LNCaP clone FGC (cell line): ENCODE data around the gene MYEF2.
A peak's percentile ranks its signal among the peaks of the same experiment; 100 is the strongest.

Experiments used
- DNase-seq: peaks from one replicate; pipeline ENCODE4 v3.0.0-alpha.2; 2011; ENCODE audit warnings: low read depth
- H3K4me3 ChIP-seq: 2 replicates; pipeline ENCODE4 v1.5.1; 2011; ENCODE audit warnings: mild to moderate bottlenecking, low read depth, low read length, control low read depth
- TF ChIP-seq, protein P1 (sequence below): IDR thresholded peaks from 2 replicates; pipeline ENCODE4 v1.5.1; 2012; ENCODE audit warnings: mild to moderate bottlenecking; ENCODE audit not compliant: control insufficient read depth, insufficient read depth; ENCODE audit errors: extremely low read depth

The MYEF2 gene

DNA sequence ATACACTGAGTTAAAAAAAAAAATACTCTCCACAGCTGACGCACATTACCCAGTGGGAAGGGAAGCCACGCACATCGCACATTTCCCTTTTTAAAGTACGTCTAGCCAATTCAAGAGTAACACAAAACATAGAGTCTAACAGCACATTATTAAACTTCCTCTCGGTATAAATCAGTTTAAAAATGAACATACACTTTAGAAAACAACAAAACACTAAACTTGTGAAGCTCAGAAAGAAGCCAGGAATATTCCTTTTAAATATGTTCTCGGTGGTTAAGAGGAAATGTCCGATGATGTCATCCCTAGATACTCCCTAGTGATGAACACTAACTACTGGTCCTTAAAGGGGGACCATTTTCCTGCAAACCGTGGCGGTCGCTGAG, 721 bp downstream of the MYEF2 start:
- TF ChIP-seq, protein P1, sequence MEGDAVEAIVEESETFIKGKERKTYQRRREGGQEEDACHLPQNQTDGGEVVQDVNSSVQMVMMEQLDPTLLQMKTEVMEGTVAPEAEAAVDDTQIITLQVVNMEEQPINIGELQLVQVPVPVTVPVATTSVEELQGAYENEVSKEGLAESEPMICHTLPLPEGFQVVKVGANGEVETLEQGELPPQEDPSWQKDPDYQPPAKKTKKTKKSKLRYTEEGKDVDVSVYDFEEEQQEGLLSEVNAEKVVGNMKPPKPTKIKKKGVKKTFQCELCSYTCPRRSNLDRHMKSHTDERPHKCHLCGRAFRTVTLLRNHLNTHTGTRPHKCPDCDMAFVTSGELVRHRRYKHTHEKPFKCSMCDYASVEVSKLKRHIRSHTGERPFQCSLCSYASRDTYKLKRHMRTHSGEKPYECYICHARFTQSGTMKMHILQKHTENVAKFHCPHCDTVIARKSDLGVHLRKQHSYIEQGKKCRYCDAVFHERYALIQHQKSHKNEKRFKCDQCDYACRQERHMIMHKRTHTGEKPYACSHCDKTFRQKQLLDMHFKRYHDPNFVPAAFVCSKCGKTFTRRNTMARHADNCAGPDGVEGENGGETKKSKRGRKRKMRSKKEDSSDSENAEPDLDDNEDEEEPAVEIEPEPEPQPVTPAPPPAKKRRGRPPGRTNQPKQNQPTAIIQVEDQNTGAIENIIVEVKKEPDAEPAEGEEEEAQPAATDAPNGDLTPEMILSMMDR = no peak
- H3K4me3 ChIP-seq = peak overlapping the region; percentile 51
- DNase-seq = no peak

DNA sequence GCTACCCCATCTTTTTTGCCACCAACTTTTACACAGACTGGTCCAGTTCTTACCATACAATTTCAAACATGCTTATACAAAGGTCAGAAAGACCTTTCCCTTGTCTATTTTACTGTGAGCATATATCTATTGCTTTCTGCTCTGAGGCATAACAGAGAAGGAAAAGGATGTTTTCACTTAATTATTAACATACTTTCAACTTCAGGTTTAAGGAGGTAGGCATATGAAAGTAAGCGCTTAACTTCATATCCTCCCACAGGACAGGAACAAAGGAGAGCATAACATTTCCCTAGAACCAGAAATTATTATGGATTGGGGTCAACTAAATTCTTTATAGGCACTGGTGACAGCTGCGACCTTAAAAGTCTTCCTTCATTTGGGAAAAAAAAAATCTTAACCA, 1.1 kb downstream of the MYEF2 start:
- TF ChIP-seq, protein P1 = no peak
- no peak for DNase-seq
- H3K4me3 ChIP-seq = peak overlapping the region; percentile 51; the same call in 1 of the 2 replicates

DNA sequence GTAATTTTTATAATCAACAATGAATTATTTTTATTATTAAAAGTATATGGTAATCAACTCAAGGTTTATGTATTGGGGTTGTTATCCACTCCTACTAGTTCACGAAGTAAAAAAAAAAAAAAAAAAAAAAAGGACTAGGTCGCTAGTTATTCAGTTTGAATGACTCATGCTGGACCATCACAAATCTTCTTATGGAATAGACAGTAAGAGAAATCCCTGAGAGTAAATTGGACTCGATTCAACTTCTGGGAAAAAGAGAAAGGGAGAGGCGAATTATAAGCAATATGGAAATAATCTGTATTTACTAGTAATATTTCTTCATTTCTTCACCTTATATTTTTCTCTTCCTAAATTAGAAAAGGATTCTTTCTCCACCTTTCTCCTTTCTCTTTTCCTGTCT, 2.0 kb downstream of the MYEF2 start:
- H3K4me3 ChIP-seq = no peak overlapping the region
- TF ChIP-seq, protein P1 = no peak
- DNase-seq = no peak

DNA sequence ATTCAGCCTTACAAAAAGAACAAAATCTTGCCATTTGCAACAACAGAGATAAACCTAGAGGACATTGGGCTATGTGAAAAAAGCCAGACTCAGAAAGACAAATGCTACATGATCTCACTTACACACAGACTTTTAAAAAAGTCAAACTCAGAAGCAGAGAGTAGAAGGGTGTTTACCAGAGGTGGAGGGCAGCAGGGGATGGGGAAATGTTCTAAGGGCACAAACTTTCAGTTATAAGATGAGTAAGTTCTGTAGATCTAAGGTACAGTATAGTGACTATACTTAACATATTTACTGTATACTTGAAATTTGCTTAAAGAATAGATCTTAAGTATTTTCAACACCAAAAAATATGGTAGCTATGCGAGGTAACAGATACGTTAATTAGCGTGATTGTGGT, 3.0 kb downstream of the MYEF2 start:
- TF ChIP-seq, protein P1 = no peak
- no peak overlapping the region for H3K4me3 ChIP-seq
- DNase-seq = no peak

DNA sequence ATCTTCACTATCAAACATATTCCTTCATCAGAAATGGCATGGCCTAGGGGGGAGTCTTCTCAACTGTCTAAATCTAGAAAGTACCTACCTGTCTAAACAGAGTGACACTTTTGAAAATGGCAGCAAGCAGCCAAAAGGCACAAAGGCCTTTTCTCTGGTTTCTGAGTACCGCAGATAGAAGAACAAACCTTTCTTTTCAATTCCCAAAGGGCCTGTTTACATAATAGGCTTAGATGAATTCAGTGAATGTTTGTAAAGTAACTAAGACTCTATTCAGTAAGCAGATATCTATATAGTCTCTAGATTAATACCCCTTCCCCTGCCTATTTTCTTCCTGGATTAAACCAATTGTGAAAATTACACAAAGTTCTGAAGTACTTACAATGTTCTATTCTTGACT, 7.1 kb downstream of the MYEF2 start:
- TF ChIP-seq, protein P1 = no peak
- H3K4me3 ChIP-seq = no peak overlapping the region
- no peak for DNase-seq

DNA sequence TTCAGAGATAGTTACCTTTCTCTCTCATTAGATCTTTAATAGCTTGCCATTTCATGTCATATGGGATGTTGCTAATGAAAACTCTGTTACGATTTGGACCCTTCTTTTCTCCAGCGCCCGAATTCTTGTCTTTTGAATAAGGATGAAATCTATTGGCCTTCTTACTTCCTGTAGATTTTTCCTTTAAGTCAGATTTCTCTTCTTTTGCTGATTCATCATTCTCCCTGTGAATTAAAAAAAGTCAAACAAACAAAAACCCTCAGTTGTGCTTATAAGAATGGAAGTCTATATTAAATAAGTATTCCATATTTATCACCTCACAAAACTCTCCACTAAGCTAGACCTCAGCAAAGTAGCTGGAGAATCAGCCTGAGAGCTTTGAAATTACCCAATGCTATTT, 9.5 kb downstream of the MYEF2 start:
- no peak overlapping the region for H3K4me3 ChIP-seq
- no peak for DNase-seq
- TF ChIP-seq, protein P1 = no peak

DNA sequence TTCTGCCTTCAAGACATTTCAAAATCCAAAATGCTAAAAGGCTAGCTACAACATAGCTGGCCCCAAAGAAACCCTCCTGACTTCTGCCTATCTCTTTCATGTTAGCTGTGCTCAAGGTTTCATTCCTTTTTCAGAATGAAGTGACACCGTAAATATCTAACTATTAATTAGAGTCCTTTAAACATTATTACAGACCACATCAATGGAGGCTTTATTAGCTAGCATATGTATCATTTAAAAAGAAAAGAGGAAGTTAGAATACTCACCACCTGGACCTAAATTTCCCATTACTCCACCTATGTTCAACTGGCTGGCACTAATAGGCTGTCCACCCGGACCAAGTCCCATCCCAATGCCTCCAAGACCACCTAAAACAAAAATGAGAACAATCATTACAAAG, 24.6 kb downstream of the MYEF2 start:
- TF ChIP-seq, protein P1 = no peak
- H3K4me3 ChIP-seq = no peak overlapping the region
- no peak for DNase-seq
